Stimulated activated CD8-positive, alpha-beta memory T cell treated with anti-CD3 and anti-CD28 coated beads, Interleukin-15, amount 100 ng/mL, for 1 hour (primary cell): ENCODE measurements around the gene CORO1A.
"Not testable (repeated sequence)": the region's sequence is repeated elsewhere in the genome, so short reads cannot be mapped to it uniquely, and the experiment has no call there.

Source experiments
- DNase-seq: peaks from one replicate; pipeline ENCODE4 v3.0.0-alpha.2; 2020; ENCODE audit warnings: low read depth

CORO1A gene

GRCh38 chr16:30205541-30206236 is 22.3 kb downstream of the CORO1A start:
- not testable (repeated sequence) for DNase-seq

GRCh38 chr16:30206252-30206651 is 22.9 kb downstream of the CORO1A start:
- not testable (repeated sequence) for DNase-seq

GRCh38 chr16:30207063-30207704 is 23.8 kb downstream of the CORO1A start:
- DNase-seq = not testable (repeated sequence)

- DNase-seq = not testable (repeated sequence)
These were observed 25.6 kb downstream of the CORO1A start for GRCh38 chr16:30209032-30209431.

- DNase-seq = not testable (repeated sequence)
These were observed 28.0 kb downstream of the CORO1A start for GRCh38 chr16:30211414-30211813.

- DNase-seq = not testable (repeated sequence)
These were observed 33.7 kb downstream of the CORO1A start for GRCh38 chr16:30217082-30217481.
